A549 (cell line): ENCODE measurements around the gene DGLUCY.

ENCODE experiments used
- CTCF ChIP-seq: fragments of >200 bp; sonication (Bioruptor Twin); formaldehyde crosslinking; IDR thresholded peaks from 3 replicates; pipeline ENCODE4 v1.5.1; 2016
- EP300 ChIP-seq, 2 experiments: fragments of >200 bp; sonication (Bioruptor Twin); formaldehyde crosslinking; IDR thresholded peaks; 2 replicates in 1 of 2; 3 replicates in 1 of 2; pipeline ENCODE4 v1.6.1; 2016 to 2017
- MAX ChIP-seq: IDR thresholded peaks from 2 replicates; pipeline ENCODE4 v1.6.1; 2012
- MYC ChIP-seq: IDR thresholded peaks from 2 replicates; pipeline ENCODE4 v1.6.1; 2012; ENCODE audit warnings: mild to moderate bottlenecking, inconsistent platforms, low read length, improper control_type of control experiment, borderline replicate concordance
- NFE2L2 ChIP-seq: fragments of 150-350 bp; conservative IDR thresholded peaks from 2 replicates; pipeline ENCODE4 v1.6.1; 2014; ENCODE audit warnings: low read length
- NR3C1 ChIP-seq: fragments of >200 bp; sonication (Bioruptor Twin); formaldehyde crosslinking; IDR thresholded peaks from 3 replicates; pipeline ENCODE4 v1.6.1; 2017
- PBX3 ChIP-seq: IDR thresholded peaks from 2 replicates; pipeline ENCODE4 v1.6.1; 2012
- POLR2A ChIP-seq: IDR thresholded peaks from 2 replicates; pipeline ENCODE4 v1.6.1; 2012; ENCODE audit warnings: mild to moderate bottlenecking, low read length
- RAD21 ChIP-seq, 2 experiments: fragments of >200 bp in 1 of 2; sonication (Bioruptor Twin) in 1 of 2; formaldehyde crosslinking in 1 of 2; IDR thresholded peaks in 1 of 2; conservative IDR thresholded peaks in 1 of 2; 2 replicates in 1 of 2; 3 replicates in 1 of 2; pipeline ENCODE4 v1.6.1; 2012 to 2018; ENCODE audit warnings: inconsistent platforms in 1 of 2
- RCOR1 ChIP-seq: fragments of 150-350 bp; IDR thresholded peaks from 2 replicates; pipeline ENCODE4 v1.6.1; 2014; ENCODE audit warnings: antibody characterized with exemption, low read length, low read depth
- SMC3 ChIP-seq: fragments of >200 bp; sonication (Bioruptor Twin); formaldehyde crosslinking; IDR thresholded peaks from 3 replicates; pipeline ENCODE4 v1.6.1; 2018; ENCODE audit warnings: inconsistent platforms
- SREBF2 ChIP-seq: fragments of 450-650 bp; IDR thresholded peaks from 2 replicates; pipeline ENCODE4 v1.6.1; 2014; ENCODE audit warnings: mild to moderate bottlenecking, moderate library complexity
- TF ChIP-seq, protein P1 (sequence below): fragments of 150-350 bp; IDR thresholded peaks from 2 replicates; pipeline ENCODE4 v1.6.1; 2014; ENCODE audit warnings: low read depth, mild to moderate bottlenecking, low read length
- TF ChIP-seq, protein P2 (sequence below): fragments of 450-650 bp; IDR thresholded peaks from 2 replicates; pipeline ENCODE4 v1.6.1; 2014; ENCODE audit warnings: antibody characterized with exemption

DNA sequence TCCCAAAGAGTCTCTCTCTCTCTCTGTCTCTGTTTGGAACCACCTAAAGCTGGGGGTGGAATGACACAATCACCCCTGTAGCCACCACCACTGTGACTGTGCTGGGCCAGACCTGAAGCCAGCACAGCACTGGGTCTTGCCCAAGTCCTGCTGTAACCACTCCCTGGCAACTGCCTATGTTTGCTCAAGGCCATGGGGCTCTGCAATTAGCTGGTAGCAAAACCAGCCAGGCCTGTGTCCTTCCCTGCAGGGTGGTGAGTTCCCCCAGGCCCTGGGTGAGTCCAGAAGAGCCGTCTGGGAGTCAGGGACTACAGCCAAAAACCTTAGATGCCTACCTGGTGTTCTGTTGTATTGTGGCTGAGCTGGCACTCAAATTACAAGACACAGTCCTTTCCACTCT, 50.8 kb downstream of the DGLUCY start:
- TF ChIP-seq CTCF (no peak), RAD21 (conservative IDR thresholded peaks at IDR 0.05 in 1 of 2, IDR thresholded peaks at IDR 0.05 in 1 of 2) (no peak), SMC3 (no peak), EP300 (IDR thresholded peaks at IDR 0.05) (no peak), RCOR1 (no peak), MAX (no peak), SREBF2 (no peak), NR3C1 (no peak), NFE2L2 (no peak), MYC (no peak), PBX3 (no peak), POLR2A (no peak)
- TF ChIP-seq, protein P1, sequence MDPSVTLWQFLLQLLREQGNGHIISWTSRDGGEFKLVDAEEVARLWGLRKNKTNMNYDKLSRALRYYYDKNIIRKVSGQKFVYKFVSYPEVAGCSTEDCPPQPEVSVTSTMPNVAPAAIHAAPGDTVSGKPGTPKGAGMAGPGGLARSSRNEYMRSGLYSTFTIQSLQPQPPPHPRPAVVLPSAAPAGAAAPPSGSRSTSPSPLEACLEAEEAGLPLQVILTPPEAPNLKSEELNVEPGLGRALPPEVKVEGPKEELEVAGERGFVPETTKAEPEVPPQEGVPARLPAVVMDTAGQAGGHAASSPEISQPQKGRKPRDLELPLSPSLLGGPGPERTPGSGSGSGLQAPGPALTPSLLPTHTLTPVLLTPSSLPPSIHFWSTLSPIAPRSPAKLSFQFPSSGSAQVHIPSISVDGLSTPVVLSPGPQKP, result no peak
- TF ChIP-seq, protein P2, sequence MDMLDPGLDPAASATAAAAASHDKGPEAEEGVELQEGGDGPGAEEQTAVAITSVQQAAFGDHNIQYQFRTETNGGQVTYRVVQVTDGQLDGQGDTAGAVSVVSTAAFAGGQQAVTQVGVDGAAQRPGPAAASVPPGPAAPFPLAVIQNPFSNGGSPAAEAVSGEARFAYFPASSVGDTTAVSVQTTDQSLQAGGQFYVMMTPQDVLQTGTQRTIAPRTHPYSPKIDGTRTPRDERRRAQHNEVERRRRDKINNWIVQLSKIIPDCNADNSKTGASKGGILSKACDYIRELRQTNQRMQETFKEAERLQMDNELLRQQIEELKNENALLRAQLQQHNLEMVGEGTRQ, result no peak
